ENCODE results near the gene SLA2.

DNA sequence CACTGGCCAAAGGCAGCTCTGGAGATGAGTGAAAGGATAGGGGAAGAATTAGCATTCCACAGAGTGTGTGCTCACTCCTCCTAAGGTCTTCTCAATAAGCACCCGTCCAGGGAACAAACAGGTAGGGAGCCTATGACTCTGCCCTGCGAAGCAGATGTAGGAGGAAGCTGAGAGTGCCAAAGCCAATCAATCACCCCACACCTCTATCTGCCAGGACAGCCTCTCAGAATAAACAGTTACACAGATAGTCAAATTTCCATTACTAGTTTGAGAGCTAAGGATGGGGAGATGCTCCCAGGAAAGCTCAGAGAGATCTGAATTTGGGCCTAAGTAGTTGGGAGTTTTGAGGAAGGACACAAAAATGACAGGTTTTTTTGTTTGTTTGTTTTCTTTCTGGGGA, 40.5 kb upstream of the SLA2 start:
- TF ChIP-seq, protein P1, sequence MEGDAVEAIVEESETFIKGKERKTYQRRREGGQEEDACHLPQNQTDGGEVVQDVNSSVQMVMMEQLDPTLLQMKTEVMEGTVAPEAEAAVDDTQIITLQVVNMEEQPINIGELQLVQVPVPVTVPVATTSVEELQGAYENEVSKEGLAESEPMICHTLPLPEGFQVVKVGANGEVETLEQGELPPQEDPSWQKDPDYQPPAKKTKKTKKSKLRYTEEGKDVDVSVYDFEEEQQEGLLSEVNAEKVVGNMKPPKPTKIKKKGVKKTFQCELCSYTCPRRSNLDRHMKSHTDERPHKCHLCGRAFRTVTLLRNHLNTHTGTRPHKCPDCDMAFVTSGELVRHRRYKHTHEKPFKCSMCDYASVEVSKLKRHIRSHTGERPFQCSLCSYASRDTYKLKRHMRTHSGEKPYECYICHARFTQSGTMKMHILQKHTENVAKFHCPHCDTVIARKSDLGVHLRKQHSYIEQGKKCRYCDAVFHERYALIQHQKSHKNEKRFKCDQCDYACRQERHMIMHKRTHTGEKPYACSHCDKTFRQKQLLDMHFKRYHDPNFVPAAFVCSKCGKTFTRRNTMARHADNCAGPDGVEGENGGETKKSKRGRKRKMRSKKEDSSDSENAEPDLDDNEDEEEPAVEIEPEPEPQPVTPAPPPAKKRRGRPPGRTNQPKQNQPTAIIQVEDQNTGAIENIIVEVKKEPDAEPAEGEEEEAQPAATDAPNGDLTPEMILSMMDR (IDR thresholded peaks at IDR 0.05; ENCODE audit: low read length), result no peak
- no peak for TF ChIP-seq EZH2 (IDR thresholded peaks at IDR 0.05; ENCODE audit: borderline replicate concordance, low read length)

Data from OCI-LY1 (cell line).